B cell (primary cell): ENCODE results near the gene FAM151A. TPM values are rescaled to one million over a fixed set of nuclear protein-coding genes. Genes with fewer than 3 reads are reported as not detected.

Experiments used
- ATAC-seq: fragments of 200-7000 bp; cut with Tn5 transposase; one replicate; pipeline ENCODE4 v1.10.0; 2021; ENCODE audit warnings: low read depth, mild to moderate bottlenecking, moderate number of reproducible peaks, moderate library complexity
- CTCF ChIA-PET: fragments of 350-600 bp; sonication (Branson Sonifier 250); formaldehyde crosslinking; loops from one replicate; lab custom pipeline; 2021; ENCODE audit warnings: antibody characterized with exemption, inconsistent platforms; lab: Charles Lee
- POLR2A ChIA-PET: fragments of 350-600 bp; sonication (Branson Sonifier 250); formaldehyde crosslinking; loops from one replicate; lab custom pipeline; 2021; ENCODE audit warnings: antibody characterized with exemption; lab: Charles Lee
- DNase-seq: peaks from one replicate; pipeline ENCODE4 v3.0.0; 2013
- H2AFZ ChIP-seq: 2 replicates; pipeline ENCODE4 v1.6.1; 2012; ENCODE audit warnings: mild to moderate bottlenecking, low read depth, low read length; ENCODE audit not compliant: insufficient read depth, poor library complexity, severe bottlenecking
- H3K27ac ChIP-seq, 2 donors: 1 replicate in 1 of 2; 2 replicates in 1 of 2; pipeline ENCODE4 v1.5.1; 2012 to 2013; ENCODE audit warnings: low read length in 2 of 2, mild to moderate bottlenecking in 2 of 2, moderate library complexity in 1 of 2
- H3K27me3 ChIP-seq, 4 experiments: fragments of 200-600 bp in 1 of 4; sonication (generic) in 1 of 4; replicated peaks in 1 of 4; 1 replicate in 2 of 4; 2 replicates in 2 of 4; pipeline versions ENCODE4 v1.6.1 to v1.7.0; 2013 to 2016; ENCODE audit warnings: low read length in 3 of 4, mild to moderate bottlenecking in 2 of 4, mixed read lengths in 1 of 4, moderate library complexity in 1 of 4; ENCODE audit not compliant: insufficient read depth in 4 of 4, control insufficient read depth in 3 of 4; ENCODE audit errors: control extremely low read depth in 1 of 4
- H3K36me3 ChIP-seq, 2 experiments: replicated peaks in 1 of 2; 1 replicate in 1 of 2; 2 replicates in 1 of 2; pipeline versions ENCODE4 v1.6.1 to v1.7.1; 2013; ENCODE audit warnings: low read length in 1 of 2; ENCODE audit not compliant: insufficient read depth in 2 of 2, control insufficient read depth in 1 of 2; ENCODE audit errors: control extremely low read depth in 1 of 2, extremely low read depth in 1 of 2
- H3K4me1 ChIP-seq, 2 donors: fragments of 200-600 bp in 1 of 2; sonication (generic) in 1 of 2; 1 replicate in 1 of 2; 2 replicates in 1 of 2; pipeline versions ENCODE4 v1.5.1 to v1.6.1; 2013 to 2017; ENCODE audit warnings: low read length in 2 of 2; ENCODE audit not compliant: control insufficient read depth in 2 of 2, insufficient read depth in 2 of 2
- H3K4me2 ChIP-seq: replicated peaks from 2 replicates; pipeline ENCODE3; 2012; ENCODE audit warnings: mild to moderate bottlenecking, low read depth, low read length; ENCODE audit not compliant: poor library complexity, severe bottlenecking
- H3K4me3 ChIP-seq, 5 experiments: fragments of 200-600 bp in 1 of 5; sonication (generic) in 1 of 5; 1 replicate in 3 of 5; 2 replicates in 2 of 5; pipeline versions ENCODE4 v1.5.1 to v1.7.0; 2011 to 2016; ENCODE audit warnings: low read length in 4 of 5, mild to moderate bottlenecking in 4 of 5, low read depth in 2 of 5, control low read depth in 1 of 5, moderate library complexity in 1 of 5; ENCODE audit not compliant: insufficient read depth in 1 of 5; ENCODE audit errors: control extremely low read depth in 1 of 5, extremely low read depth in 1 of 5
- H3K79me2 ChIP-seq: fragments of 200-600 bp; sonication (generic); one replicate; pipeline ENCODE4 v1.6.0; 2016; ENCODE audit warnings: low read length; ENCODE audit not compliant: control insufficient read depth, insufficient read depth
- H3K9ac ChIP-seq: fragments of 200-600 bp; sonication (generic); 2 replicates; pipeline ENCODE4 v1.6.1; 2017; ENCODE audit warnings: mild to moderate bottlenecking, low read length, moderate library complexity
- H3K9me3 ChIP-seq, 3 donors: one replicate each; pipeline versions ENCODE4 v1.6.1 to v1.7.1; 2013; ENCODE audit warnings: low read length in 2 of 3; ENCODE audit not compliant: control insufficient read depth in 2 of 3, insufficient read depth in 1 of 3; ENCODE audit errors: control extremely low read depth in 1 of 3
- H4K20me1 ChIP-seq: 2 replicates; pipeline ENCODE4 v1.6.0; 2012; ENCODE audit warnings: mild to moderate bottlenecking, low read length; ENCODE audit not compliant: insufficient read depth, control insufficient read depth, poor library complexity, severe bottlenecking
- H3K27ac Mint-ChIP-seq: one replicate; pipeline ENCODE4 v1.8.0; 2021; ENCODE audit warnings: mixed read lengths
- H3K27me3 Mint-ChIP-seq: one replicate; pipeline ENCODE4 v1.8.0; 2021; ENCODE audit warnings: mixed read lengths
- H3K4me1 Mint-ChIP-seq: one replicate; pipeline ENCODE4 v1.8.0; 2021; ENCODE audit warnings: mixed read lengths
- H3K4me3 Mint-ChIP-seq: one replicate; pipeline ENCODE4 v1.8.0; 2021; ENCODE audit warnings: mixed read lengths
- H3K9me3 Mint-ChIP-seq: one replicate; pipeline ENCODE4 v1.8.0; 2022; ENCODE audit warnings: mixed read lengths; ENCODE audit not compliant: insufficient read depth
- EZH2 ChIP-seq: IDR thresholded peaks from 2 replicates; pipeline ENCODE4 v1.6.1; 2012; ENCODE audit warnings: borderline replicate concordance, low read depth, mild to moderate bottlenecking, moderate library complexity, low read length; ENCODE audit not compliant: insufficient read depth, poor library complexity, severe bottlenecking
- WGBS: methylation state at CpG from one replicate; pipeline ENCODE4 v1.1.5; 2013; ENCODE audit warnings: missing lambda C conversion rate; ENCODE audit not compliant: insufficient coverage; 5-methylcytosine and 5-hydroxymethylcytosine counted together
- intact Hi-C: fragments of 100-400 bp; cut with micrococcal nuclease; formaldehyde crosslinking; loops from one replicate; pipeline ENCODE4 v1.10.0; 2022
- polyA plus RNA-seq: library from polyadenylated mRNA; depleted of rRNA; stranded (reverse); fragments of >200 nt; gene quantifications from 2 replicates; pipeline ENCODE4 v1.2.3, GENCODE V29; 2012
- total RNA-seq, 2 donors: library from RNA; stranded (reverse); fragments of 120-200 nt in 1 of 2; gene quantifications; 1 replicate in 1 of 2; 2 replicates in 1 of 2; pipeline versions ENCODE4 v1.2.3 to v1.2.4, GENCODE V29; 2013 to 2022
- TF ChIP-seq, protein P1 (sequence below): fragments of 200-600 bp; IDR thresholded peaks from one replicate; pipeline ENCODE4 v1.8.0; 2022; ENCODE audit warnings: antibody characterized with exemption, mild to moderate bottlenecking

FAM151A gene
- total and polyA plus RNA-seq, 2 donors (not counting 1 experiment from before 2014, with no cell fraction given), result not detected

DNA sequence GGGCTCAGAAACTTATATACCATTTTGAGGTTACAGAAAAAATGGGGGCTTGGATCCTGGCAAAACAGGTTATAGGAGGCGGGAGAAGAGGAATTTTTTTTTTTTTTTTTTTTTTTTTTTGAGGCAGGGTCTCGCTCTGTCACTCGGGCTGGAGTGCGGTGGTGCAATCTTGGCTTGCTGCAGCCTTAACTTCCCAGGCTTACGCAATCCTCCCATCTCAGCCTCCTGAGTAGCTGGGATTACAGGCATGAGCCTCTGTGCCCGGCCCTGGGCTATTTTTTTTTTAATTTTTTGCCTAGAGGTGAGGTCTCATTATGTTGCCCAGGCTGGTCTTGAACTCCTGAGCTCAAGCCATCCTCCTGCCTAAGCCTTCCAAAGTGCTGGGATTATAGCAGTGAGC is 43.0 kb upstream of the FAM151A start:
- H3K4me3 ChIP-seq, result no peak overlapping the region
- TF ChIP-seq, protein P1, sequence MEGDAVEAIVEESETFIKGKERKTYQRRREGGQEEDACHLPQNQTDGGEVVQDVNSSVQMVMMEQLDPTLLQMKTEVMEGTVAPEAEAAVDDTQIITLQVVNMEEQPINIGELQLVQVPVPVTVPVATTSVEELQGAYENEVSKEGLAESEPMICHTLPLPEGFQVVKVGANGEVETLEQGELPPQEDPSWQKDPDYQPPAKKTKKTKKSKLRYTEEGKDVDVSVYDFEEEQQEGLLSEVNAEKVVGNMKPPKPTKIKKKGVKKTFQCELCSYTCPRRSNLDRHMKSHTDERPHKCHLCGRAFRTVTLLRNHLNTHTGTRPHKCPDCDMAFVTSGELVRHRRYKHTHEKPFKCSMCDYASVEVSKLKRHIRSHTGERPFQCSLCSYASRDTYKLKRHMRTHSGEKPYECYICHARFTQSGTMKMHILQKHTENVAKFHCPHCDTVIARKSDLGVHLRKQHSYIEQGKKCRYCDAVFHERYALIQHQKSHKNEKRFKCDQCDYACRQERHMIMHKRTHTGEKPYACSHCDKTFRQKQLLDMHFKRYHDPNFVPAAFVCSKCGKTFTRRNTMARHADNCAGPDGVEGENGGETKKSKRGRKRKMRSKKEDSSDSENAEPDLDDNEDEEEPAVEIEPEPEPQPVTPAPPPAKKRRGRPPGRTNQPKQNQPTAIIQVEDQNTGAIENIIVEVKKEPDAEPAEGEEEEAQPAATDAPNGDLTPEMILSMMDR, result no peak
- no peak for TF ChIP-seq EZH2
- ATAC-seq (no peak), DNase-seq (no peak)
- no peak overlapping the region for H2AFZ ChIP-seq
- no peak overlapping the region for H3K4me2 ChIP-seq
- intact Hi-C loops, result no loop called here
- H3K27me3 Mint-ChIP-seq, result peaks cover 16% of the 10 kb centered on the region
- no peaks in the 10 kb centered on the region for H3K4me1 Mint-ChIP-seq
- WGBS, result 100% methylated on average over 4 of the region's 6 CpGs
- no peak overlapping the region for H3K27ac ChIP-seq
- H3K79me2 ChIP-seq, result no peaks in the 10 kb centered on the region
- H3K9me3 Mint-ChIP-seq, result no peaks in the 10 kb centered on the region
- CTCF ChIA-PET, result no interaction called here
- no peaks in the 10 kb centered on the region for H3K27me3 ChIP-seq
- H3K9ac ChIP-seq, result no peak overlapping the region
- H4K20me1 ChIP-seq, result no peaks in the 10 kb centered on the region
- POLR2A ChIA-PET, result no interaction called here
- H3K36me3 ChIP-seq, result no peaks in the 10 kb centered on the region
- no peak overlapping the region for H3K27ac Mint-ChIP-seq
- H3K4me1 ChIP-seq, result no peaks in the 10 kb centered on the region
- H3K9me3 ChIP-seq, result peaks cover 0 to 7% (median 0%) of the 10 kb centered on the region in 3 donors
- H3K4me3 Mint-ChIP-seq, result no peak overlapping the region

DNA sequence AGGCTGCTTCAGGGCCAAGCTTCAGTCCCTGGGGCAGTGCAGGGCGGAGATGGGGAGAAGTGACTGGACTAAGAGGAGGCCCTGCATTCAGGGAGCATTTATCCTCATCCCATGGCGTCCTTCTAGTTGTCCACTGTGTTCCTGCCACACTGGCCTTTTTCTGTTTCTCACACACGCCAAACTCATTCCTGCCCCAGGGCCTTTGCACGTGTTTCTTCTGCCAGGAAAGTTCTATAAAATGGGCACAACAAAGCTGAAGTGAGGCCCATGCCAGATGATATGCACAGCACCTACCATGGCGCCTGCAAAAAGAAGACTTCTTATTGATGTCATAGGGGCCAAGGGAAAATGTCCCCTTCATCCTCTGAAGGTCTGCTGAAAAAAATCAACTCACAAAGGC is 42.5 kb upstream of the FAM151A start:
- TF ChIP-seq, protein P1, result no peak
- TF ChIP-seq EZH2, result no peak
- POLR2A ChIA-PET, result no interaction called here
- intact Hi-C loops, result no loop called here
- no peak for ATAC-seq
- H3K4me2 ChIP-seq, result no peak overlapping the region
- no peaks in the 10 kb centered on the region for H3K79me2 ChIP-seq
- no peak overlapping the region for H3K27ac Mint-ChIP-seq
- H3K4me3 ChIP-seq, result no peak overlapping the region
- no peaks in the 10 kb centered on the region for H4K20me1 ChIP-seq
- H3K4me3 Mint-ChIP-seq, result no peak overlapping the region
- WGBS, result 91% methylated on average over 5 of the region's 5 CpGs
- no peaks in the 10 kb centered on the region for H3K4me1 Mint-ChIP-seq
- H3K36me3 ChIP-seq, result no peaks in the 10 kb centered on the region
- DNase-seq, result no peak
- CTCF ChIA-PET, result no interaction called here
- H3K4me1 ChIP-seq, result no peaks in the 10 kb centered on the region
- H3K27me3 Mint-ChIP-seq, result peaks cover 16% of the 10 kb centered on the region
- H2AFZ ChIP-seq, result no peak overlapping the region
- no peak overlapping the region for H3K9ac ChIP-seq
- H3K27me3 ChIP-seq, result no peaks in the 10 kb centered on the region
- no peak overlapping the region for H3K27ac ChIP-seq
- H3K9me3 ChIP-seq, result peaks cover 0 to 7% (median 0%) of the 10 kb centered on the region in 3 donors
- H3K9me3 Mint-ChIP-seq, result no peaks in the 10 kb centered on the region
